Measurements from ENCODE around the gene INTS4.
"Not testable (repeated sequence)": the region's sequence is repeated elsewhere in the genome, so short reads cannot be mapped to it uniquely, and the experiment has no call there.

INTS4 gene

DNA sequence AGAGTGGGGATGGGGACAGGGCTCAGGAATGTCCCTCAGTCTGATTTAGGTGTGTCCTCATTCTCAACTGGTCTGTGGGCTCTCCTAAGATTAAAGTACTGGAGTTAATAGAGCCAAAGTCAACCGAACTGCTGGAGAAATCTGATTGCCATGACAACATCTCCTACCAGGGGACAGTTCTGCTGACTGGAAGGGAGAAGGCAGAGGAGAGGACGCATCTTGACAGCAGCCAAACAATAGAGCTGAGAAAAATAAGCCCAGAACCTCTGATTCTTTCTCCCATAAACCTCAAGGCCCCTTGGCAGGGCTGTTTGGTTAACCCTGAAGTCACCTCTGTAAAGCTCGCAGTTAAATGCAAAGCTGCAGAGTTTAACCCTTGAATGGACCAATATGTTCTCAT, 25.8 kb upstream of the INTS4 start:
- TF ChIP-seq, protein P1, sequence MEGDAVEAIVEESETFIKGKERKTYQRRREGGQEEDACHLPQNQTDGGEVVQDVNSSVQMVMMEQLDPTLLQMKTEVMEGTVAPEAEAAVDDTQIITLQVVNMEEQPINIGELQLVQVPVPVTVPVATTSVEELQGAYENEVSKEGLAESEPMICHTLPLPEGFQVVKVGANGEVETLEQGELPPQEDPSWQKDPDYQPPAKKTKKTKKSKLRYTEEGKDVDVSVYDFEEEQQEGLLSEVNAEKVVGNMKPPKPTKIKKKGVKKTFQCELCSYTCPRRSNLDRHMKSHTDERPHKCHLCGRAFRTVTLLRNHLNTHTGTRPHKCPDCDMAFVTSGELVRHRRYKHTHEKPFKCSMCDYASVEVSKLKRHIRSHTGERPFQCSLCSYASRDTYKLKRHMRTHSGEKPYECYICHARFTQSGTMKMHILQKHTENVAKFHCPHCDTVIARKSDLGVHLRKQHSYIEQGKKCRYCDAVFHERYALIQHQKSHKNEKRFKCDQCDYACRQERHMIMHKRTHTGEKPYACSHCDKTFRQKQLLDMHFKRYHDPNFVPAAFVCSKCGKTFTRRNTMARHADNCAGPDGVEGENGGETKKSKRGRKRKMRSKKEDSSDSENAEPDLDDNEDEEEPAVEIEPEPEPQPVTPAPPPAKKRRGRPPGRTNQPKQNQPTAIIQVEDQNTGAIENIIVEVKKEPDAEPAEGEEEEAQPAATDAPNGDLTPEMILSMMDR (conservative IDR thresholded peaks at IDR 0.05), result no peak
- no peak for TF ChIP-seq ZFX (IDR thresholded peaks at IDR 0.05)
- H3K27ac ChIP-seq, result no peak overlapping the region

DNA sequence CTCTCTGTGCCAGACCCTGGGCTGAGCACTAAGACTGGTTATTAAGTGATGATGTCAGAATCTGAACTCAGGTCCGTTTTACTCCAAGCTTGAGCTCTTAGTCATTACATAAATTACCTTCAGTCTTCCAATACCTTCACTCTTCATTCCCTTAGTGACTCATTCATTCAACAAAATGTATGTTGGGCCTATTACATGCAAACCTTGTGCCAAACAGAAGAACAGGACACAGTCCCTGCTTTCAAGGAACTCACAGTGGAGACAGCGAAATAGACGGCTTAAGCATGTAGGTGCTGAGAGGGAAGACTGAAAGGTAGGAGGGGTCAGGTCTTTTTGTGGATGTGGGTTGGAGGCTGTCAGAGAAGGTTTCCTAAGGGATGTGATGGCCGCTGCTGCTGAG, 25.3 kb upstream of the INTS4 start:
- TF ChIP-seq ZFX (IDR thresholded peaks at IDR 0.05), result no peak
- TF ChIP-seq, protein P1 (conservative IDR thresholded peaks at IDR 0.05), result no peak
- H3K27ac ChIP-seq, result no peak overlapping the region

DNA sequence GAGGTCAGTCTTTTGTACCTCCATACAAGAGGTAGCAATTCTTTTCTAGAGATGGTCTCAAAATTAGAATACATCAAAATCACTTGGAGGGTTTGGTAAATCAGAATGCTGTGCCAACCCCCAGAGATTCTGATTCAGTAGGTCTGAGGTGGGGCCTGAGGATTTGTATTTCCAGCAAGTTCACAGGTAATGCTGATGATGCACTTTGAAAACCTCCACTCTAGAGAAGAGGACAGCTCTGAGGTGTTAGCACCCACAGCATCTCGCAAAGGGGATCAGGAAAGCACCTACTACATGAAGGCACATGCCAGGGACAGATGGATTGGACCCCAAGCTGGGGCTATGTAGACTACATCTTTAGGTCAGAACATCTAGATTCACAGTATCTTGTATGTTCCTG, 21.4 kb upstream of the INTS4 start:
- TF ChIP-seq, protein P1 (conservative IDR thresholded peaks at IDR 0.05), result no peak
- H3K27ac ChIP-seq, result no peak overlapping the region

DNA sequence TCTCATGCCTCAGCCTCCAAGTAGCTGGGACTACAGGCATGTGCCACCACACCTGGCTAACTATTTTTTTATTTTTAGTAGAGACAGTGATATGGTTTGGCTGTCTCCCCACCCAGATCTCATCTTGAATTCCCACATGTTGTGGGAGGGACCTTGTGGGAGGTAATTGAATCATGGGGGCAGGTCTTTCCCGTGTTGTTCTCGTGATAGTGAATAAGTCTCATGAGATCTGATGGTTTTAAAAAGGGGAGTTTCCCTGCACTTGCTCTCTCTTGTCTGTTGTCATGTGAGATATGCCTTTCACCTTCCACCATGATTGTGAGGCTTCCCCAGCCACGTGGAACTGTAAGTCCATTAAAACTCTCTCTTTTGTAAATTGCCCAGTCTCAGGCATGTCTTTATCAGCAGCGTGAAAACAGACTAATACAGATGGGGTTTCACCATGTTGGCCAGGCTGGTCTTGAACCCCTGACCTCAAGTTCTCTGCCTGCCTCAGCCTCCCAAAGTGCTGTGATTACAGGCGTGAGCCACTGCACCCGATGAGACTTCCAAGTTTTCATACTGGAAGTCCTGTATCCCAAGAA, 20.6 kb upstream of the INTS4 start:
- not testable (repeated sequence) for H3K27ac ChIP-seq

DNA sequence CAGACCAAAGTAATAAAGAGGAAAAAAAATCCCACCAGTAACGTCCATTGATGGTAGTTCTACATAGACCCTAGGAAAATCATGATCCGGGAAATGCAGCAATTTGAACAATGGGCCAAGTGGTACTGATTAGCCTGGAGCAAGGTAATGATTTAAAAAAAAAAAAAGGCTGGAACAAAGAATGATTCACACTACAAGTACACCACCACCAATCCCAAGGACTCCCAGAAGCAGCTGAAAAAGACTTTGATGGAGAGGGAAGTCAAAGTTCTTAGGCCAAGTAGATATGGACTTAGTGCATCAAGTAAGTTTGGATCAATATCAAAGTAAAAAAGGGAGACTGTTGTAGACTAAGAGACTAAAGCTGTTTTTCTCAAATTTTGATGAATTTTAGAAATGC, 16.8 kb upstream of the INTS4 start:
- TF ChIP-seq, protein P1 (conservative IDR thresholded peaks at IDR 0.05), result no peak
- no peak for TF ChIP-seq ZFX (IDR thresholded peaks at IDR 0.05)
- H3K27ac ChIP-seq, result no peak overlapping the region

DNA sequence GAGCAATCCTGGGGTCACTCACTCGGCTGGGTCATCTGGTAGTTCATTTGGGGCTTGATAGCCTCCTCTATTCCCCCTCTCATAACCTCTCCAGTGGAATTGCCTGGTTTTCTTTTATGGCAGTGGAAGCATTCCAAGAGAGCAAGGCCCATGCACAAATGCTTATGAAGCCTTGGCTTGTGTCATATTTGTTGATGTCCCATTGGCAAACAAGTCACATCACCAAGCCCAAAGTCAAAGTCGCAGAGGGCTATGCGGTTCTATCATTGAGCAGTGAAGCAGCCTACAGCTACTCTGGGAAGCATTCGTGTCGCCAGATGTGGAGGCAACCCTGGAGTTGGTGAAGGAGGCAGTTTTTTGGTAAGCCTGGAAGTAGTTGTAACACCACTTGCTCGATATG, 16.3 kb upstream of the INTS4 start:
- TF ChIP-seq, protein P1 (conservative IDR thresholded peaks at IDR 0.05), result no peak
- no peak for TF ChIP-seq ZFX (IDR thresholded peaks at IDR 0.05)
- no peak overlapping the region for H3K27ac ChIP-seq

DNA sequence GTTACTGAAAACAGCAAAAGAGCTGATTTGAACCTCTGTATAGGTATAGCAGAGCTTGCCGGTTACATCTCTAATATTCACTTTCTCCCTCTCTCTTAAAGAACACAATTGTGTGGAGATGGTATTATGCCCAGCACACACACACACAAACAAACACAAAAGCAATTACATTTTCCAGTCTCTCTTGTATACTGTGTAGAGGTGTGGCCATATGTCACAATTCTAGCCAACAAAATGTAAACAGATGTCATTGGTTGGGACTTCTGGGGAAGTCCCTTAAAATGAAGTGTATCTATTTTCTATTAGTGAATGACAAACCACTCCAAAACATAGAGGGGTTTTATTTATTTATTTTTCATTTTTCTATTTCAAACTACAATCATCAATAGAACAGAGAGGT, 15.8 kb upstream of the INTS4 start:
- TF ChIP-seq, protein P1 (conservative IDR thresholded peaks at IDR 0.05), result no peak
- TF ChIP-seq ZFX (IDR thresholded peaks at IDR 0.05), result no peak
- no peak overlapping the region for H3K27ac ChIP-seq

DNA sequence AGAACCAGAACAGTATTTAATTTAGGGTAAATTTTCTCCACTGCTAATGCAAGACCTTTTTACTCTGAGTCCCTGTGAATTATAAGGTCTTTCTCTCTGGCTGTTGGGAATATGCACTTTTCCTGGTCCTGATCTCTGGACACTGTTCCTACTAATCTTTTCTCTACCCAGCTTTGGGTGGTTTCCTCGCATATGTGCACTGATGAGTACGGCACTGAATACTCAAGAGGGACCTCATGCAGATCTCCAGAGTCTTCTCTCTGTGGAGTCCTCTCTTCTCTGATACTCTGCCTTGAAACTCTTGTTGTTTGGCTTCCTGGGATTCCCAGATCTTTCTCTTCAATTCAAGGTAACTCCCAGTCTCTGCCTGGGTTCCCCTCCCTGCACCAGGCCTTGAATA, 14.6 kb upstream of the INTS4 start:
- TF ChIP-seq, protein P1 (conservative IDR thresholded peaks at IDR 0.05), result no peak
- TF ChIP-seq ZFX (IDR thresholded peaks at IDR 0.05), result no peak
- H3K27ac ChIP-seq, result no peak overlapping the region

All from C4-2B (cell line).